Measurements from ENCODE around the gene RFTN1. TPM values are rescaled to one million over a fixed set of nuclear protein-coding genes. Genes with fewer than 3 reads are reported as not detected.
A peak's percentile ranks its signal among the peaks of the same experiment; 100 is the strongest.

RFTN1 gene
- polyA plus RNA-seq, 3 donors, result 17.4 to 28.0 (median 27.2) TPM

GRCh38 chr3:16302082-16302631 is 211.3 kb downstream of the RFTN1 start:
- H3K36me3 ChIP-seq (replicated peaks in 1 of 2; ENCODE audit: control insufficient read depth in 1 of 2, insufficient read depth in 2 of 2, low read length in 2 of 2), result peaks cover 23 to 89% of the 10 kb centered on the region in 2 donors
- Mint-ChIP-seq H3K36me3 (peaks cover 73 to 75% of the 10 kb centered on the region in 2 donors), H3K27ac (no peak overlapping the region), H3K27me3 (ENCODE audit: low read depth in 3 of 3) (no peaks in the 10 kb centered on the region), H3K9me3 (no peaks in the 10 kb centered on the region), H3K4me3 (no peak overlapping the region), H3K4me1 (no peaks in the 10 kb centered on the region)
- H3K4me3 ChIP-seq (replicated peaks in 1 of 3; ENCODE audit: low read depth in 2 of 3, low read length in 3 of 3), result no peak overlapping the region
- no peak overlapping the region for H3K9ac ChIP-seq (ENCODE audit: insufficient read depth, low read length, poor library complexity, severe bottlenecking)
- no peaks in the 10 kb centered on the region for H3K4me1 ChIP-seq (ENCODE audit: control insufficient read depth in 1 of 2, insufficient read depth in 2 of 2, low read length in 2 of 2)
- H2AFZ ChIP-seq (ENCODE audit: insufficient read depth, low read depth, low read length, poor library complexity, severe bottlenecking), result no peak overlapping the region
- intact Hi-C loops (cut with micrococcal nuclease), result no loop called here
- no peak overlapping the region for H3K4me2 ChIP-seq (replicated peaks; ENCODE audit: extremely low read depth, low read length, poor library complexity, severe bottlenecking)
- 100% methylated on average over 1 of the region's 6 CpGs for WGBS (ENCODE audit: insufficient coverage)
- no peaks in the 10 kb centered on the region for H3K9me3 ChIP-seq (replicated peaks in 1 of 2; ENCODE audit: control insufficient read depth in 1 of 2, insufficient read depth in 1 of 2, low read length in 2 of 2)
- no peak for DNase-seq
- no peaks in the 10 kb centered on the region for H4K20me1 ChIP-seq (ENCODE audit: insufficient read depth, low read length)
- H3K27ac ChIP-seq (ENCODE audit: low read depth in 1 of 2, low read length in 2 of 2), result no peak overlapping the region
- TF ChIP-seq, protein P1, sequence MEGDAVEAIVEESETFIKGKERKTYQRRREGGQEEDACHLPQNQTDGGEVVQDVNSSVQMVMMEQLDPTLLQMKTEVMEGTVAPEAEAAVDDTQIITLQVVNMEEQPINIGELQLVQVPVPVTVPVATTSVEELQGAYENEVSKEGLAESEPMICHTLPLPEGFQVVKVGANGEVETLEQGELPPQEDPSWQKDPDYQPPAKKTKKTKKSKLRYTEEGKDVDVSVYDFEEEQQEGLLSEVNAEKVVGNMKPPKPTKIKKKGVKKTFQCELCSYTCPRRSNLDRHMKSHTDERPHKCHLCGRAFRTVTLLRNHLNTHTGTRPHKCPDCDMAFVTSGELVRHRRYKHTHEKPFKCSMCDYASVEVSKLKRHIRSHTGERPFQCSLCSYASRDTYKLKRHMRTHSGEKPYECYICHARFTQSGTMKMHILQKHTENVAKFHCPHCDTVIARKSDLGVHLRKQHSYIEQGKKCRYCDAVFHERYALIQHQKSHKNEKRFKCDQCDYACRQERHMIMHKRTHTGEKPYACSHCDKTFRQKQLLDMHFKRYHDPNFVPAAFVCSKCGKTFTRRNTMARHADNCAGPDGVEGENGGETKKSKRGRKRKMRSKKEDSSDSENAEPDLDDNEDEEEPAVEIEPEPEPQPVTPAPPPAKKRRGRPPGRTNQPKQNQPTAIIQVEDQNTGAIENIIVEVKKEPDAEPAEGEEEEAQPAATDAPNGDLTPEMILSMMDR (IDR thresholded peaks at IDR 0.05), result no peak
- no peaks in the 10 kb centered on the region for H3K79me2 ChIP-seq (ENCODE audit: insufficient read depth, low read length)
- H3K27me3 ChIP-seq (ENCODE audit: control insufficient read depth in 2 of 2, insufficient read depth in 2 of 2, low read length in 2 of 2), result no peaks in the 10 kb centered on the region

DNA sequence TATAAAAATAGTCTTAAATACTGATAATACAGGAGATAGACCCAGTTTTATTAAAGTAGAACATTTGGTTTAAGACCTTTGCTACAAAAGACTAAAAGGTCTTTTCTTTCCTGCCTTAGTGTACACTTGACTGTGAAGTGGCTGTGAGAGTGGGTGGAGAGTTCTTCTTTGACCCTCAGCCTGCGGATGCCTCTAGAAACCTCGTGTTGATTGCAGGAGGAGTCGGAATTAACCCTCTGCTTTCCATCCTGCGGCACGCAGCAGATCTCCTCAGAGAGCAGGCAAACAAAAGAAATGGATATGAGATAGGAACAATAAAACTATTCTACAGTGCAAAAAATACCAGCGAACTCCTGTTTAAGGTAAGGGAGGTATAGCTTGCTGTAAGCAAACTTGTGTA is 212.0 kb downstream of the RFTN1 start:
- no peak overlapping the region for H3K4me2 ChIP-seq (replicated peaks; ENCODE audit: extremely low read depth, low read length, poor library complexity, severe bottlenecking)
- peaks cover 73 to 74% of the 10 kb centered on the region in 2 donors for H3K36me3 Mint-ChIP-seq
- no peaks in the 10 kb centered on the region for H3K4me1 ChIP-seq (ENCODE audit: control insufficient read depth in 1 of 2, insufficient read depth in 2 of 2, low read length in 2 of 2)

More for the DNA sequence above, 212.0 kb downstream of the RFTN1 start:
- intact Hi-C loops (cut with micrococcal nuclease), result no loop called here
- WGBS (ENCODE audit: insufficient coverage), result no CpG with 5 or more reads among the region's 6 CpGs
- Histone ChIP-seq H2AFZ (ENCODE audit: insufficient read depth, low read depth, low read length, poor library complexity, severe bottlenecking) (no peak overlapping the region), H3K27me3 (ENCODE audit: control insufficient read depth in 2 of 2, insufficient read depth in 2 of 2, low read length in 2 of 2) (no peaks in the 10 kb centered on the region), H3K79me2 (ENCODE audit: insufficient read depth, low read length) (no peaks in the 10 kb centered on the region), H3K4me3 (replicated peaks in 1 of 3; ENCODE audit: low read depth in 2 of 3, low read length in 3 of 3) (no peak overlapping the region), H3K27ac (ENCODE audit: low read depth in 1 of 2, low read length in 2 of 2) (no peak overlapping the region), H3K9me3 (replicated peaks in 1 of 2; ENCODE audit: control insufficient read depth in 1 of 2, insufficient read depth in 1 of 2, low read length in 2 of 2) (no peaks in the 10 kb centered on the region), H3K9ac (ENCODE audit: insufficient read depth, low read length, poor library complexity, severe bottlenecking) (no peak overlapping the region), H4K20me1 (ENCODE audit: insufficient read depth, low read length) (no peaks in the 10 kb centered on the region), H3K36me3 (replicated peaks in 1 of 2; ENCODE audit: control insufficient read depth in 1 of 2, insufficient read depth in 2 of 2, low read length in 2 of 2) (peaks cover 30 to 86% of the 10 kb centered on the region in 2 donors)
- H3K9me3 Mint-ChIP-seq, result no peaks in the 10 kb centered on the region
- no peaks in the 10 kb centered on the region for H3K27me3 Mint-ChIP-seq (ENCODE audit: low read depth in 3 of 3)
- H3K4me3 Mint-ChIP-seq, result peak overlapping the region in 1 of 2 donors; percentile 18
- no peak for DNase-seq
- TF ChIP-seq, protein P1 (IDR thresholded peaks at IDR 0.05), result no peak
- H3K27ac Mint-ChIP-seq, result no peak overlapping the region
- H3K4me1 Mint-ChIP-seq, result no peaks in the 10 kb centered on the region
